ENCODE results near the gene STARD9. TPM values are rescaled to one million over a fixed set of nuclear protein-coding genes. Genes with fewer than 3 reads are reported as not detected.

STARD9 gene
- total RNA-seq, 1 donor from 2014 or later = 13.6 TPM

DNA sequence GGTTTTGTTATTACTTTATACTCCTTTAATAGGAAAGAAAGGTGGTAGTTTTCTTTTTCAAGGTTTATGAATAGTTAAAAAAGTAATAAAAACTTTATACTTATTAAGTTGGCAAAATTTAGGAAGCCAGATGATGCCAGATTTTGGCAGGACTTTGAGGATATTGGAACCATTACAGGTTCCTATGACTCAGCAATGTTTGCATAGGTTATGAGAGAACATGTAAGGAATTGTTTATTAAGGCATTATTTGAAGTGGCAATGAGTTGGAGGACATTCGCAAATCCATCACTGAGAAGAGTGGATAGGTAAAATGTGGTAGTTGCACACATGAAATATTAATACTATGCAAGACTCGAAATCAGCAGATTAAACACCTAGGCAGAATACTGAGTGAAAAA is 131.7 kb downstream of the STARD9 start:
- TF ChIP-seq, protein P1, sequence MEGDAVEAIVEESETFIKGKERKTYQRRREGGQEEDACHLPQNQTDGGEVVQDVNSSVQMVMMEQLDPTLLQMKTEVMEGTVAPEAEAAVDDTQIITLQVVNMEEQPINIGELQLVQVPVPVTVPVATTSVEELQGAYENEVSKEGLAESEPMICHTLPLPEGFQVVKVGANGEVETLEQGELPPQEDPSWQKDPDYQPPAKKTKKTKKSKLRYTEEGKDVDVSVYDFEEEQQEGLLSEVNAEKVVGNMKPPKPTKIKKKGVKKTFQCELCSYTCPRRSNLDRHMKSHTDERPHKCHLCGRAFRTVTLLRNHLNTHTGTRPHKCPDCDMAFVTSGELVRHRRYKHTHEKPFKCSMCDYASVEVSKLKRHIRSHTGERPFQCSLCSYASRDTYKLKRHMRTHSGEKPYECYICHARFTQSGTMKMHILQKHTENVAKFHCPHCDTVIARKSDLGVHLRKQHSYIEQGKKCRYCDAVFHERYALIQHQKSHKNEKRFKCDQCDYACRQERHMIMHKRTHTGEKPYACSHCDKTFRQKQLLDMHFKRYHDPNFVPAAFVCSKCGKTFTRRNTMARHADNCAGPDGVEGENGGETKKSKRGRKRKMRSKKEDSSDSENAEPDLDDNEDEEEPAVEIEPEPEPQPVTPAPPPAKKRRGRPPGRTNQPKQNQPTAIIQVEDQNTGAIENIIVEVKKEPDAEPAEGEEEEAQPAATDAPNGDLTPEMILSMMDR (IDR thresholded peaks at IDR 0.05) = no peak
- H3K27ac Mint-ChIP-seq (ENCODE audit: unreplicated experiment) = no peak overlapping the region
- no peak overlapping the region for H3K4me3 Mint-ChIP-seq (ENCODE audit: unreplicated experiment)
- no peak for DNase-seq (ENCODE audit: low spot score)
- peaks cover 6% of the 10 kb centered on the region for H3K4me1 Mint-ChIP-seq (ENCODE audit: low read depth)
- peaks cover 3% of the 10 kb centered on the region for H3K36me3 Mint-ChIP-seq (ENCODE audit: low read depth)
- no peaks in the 10 kb centered on the region for H3K9me3 Mint-ChIP-seq (ENCODE audit: low read depth)
- no peaks in the 10 kb centered on the region for H3K27me3 Mint-ChIP-seq (ENCODE audit: low read depth)

DNA sequence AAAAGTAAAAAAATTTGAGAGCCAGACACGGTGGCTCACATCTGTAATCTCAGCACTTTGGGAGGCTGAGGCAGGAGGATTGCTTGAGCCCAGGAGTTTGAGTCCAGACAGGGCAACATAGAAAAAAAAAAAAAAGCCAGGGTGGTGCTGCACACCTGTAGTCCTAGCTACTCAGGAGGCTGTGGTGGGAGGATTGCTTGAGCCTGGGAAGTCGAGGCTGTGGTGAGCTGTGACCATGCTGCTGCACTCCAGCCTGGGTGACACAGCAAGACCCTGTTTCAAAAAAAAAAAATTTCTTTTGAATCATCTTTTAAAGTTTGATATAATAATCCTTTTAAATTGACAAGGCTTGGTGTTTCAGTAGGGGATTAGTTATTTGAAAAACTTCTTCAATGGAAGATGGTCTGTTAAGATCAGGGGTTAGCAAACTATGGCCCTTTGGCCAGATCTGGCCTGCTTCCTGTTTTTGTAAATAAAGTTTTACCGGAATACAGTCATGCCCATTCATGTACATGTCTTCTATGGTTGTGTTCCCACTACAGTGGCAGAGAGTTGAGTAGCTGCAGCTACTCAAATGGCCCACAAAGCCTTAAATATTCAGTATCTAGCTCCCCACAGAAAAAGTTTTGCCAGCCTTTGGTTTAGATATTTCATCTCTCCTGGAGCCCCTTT is 132.6 kb downstream of the STARD9 start:
- no peak overlapping the region for H3K4me3 Mint-ChIP-seq (ENCODE audit: unreplicated experiment)
- TF ChIP-seq, protein P1 (IDR thresholded peaks at IDR 0.05) = no peak
- no peaks in the 10 kb centered on the region for H3K9me3 Mint-ChIP-seq (ENCODE audit: low read depth)
- DNase-seq (ENCODE audit: low spot score) = no peak
- H3K36me3 Mint-ChIP-seq (ENCODE audit: low read depth) = peaks cover 2% of the 10 kb centered on the region
- peaks cover 6% of the 10 kb centered on the region for H3K4me1 Mint-ChIP-seq (ENCODE audit: low read depth)
- no peak overlapping the region for H3K27ac Mint-ChIP-seq (ENCODE audit: unreplicated experiment)
- H3K27me3 Mint-ChIP-seq (ENCODE audit: low read depth) = no peaks in the 10 kb centered on the region

DNA sequence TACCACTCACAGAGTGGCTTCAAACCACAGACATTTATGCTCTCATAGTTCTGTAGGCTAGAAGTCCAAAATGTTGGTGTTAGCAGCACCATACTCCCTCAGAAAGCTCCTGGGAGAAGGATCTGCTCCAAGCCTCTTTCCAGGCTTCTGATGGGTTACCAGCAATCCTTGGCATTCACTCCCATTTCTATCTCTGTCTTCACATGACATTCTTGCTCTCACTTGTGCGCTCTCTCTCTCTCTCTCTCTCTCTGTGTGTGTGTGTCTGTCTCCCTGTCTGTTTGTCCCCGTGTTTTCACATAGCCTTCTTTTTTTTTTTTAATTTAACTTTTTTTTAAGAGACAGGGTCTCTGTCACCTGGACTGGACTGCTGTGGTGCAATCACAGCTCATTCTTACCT is 135.3 kb downstream of the STARD9 start:
- H3K27me3 Mint-ChIP-seq (ENCODE audit: low read depth) = no peaks in the 10 kb centered on the region
- TF ChIP-seq, protein P1 (IDR thresholded peaks at IDR 0.05) = no peak
- H3K9me3 Mint-ChIP-seq (ENCODE audit: low read depth) = no peaks in the 10 kb centered on the region
- peaks cover 6% of the 10 kb centered on the region for H3K4me1 Mint-ChIP-seq (ENCODE audit: low read depth)
- no peak overlapping the region for H3K27ac Mint-ChIP-seq (ENCODE audit: unreplicated experiment)
- H3K36me3 Mint-ChIP-seq (ENCODE audit: low read depth) = no peaks in the 10 kb centered on the region
- no peak for DNase-seq (ENCODE audit: low spot score)
- H3K4me3 Mint-ChIP-seq (ENCODE audit: unreplicated experiment) = no peak overlapping the region

DNA sequence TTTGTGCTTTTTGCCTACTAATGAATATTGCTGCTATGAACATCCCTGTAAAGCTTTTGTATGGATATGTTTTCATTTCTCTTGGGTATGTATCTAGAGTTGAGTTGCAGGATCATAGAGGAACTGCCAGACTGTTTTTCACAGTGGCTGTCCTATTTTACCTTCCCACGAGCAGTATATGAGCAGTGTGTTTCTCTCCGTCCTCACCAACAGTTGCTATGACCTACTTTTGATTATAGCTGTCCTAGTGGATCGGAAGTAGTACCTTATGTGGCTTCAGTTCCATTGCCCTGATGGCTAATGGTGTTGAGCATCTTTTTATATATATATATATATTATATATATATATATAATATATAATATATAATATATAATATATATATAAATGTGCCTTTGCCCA is 136.3 kb downstream of the STARD9 start:
- H3K9me3 Mint-ChIP-seq (ENCODE audit: low read depth) = no peaks in the 10 kb centered on the region
- no peak for DNase-seq (ENCODE audit: low spot score)
- no peak overlapping the region for H3K27ac Mint-ChIP-seq (ENCODE audit: unreplicated experiment)
- no peaks in the 10 kb centered on the region for H3K27me3 Mint-ChIP-seq (ENCODE audit: low read depth)
- no peak overlapping the region for H3K4me3 Mint-ChIP-seq (ENCODE audit: unreplicated experiment)
- TF ChIP-seq, protein P1 (IDR thresholded peaks at IDR 0.05) = no peak
- H3K36me3 Mint-ChIP-seq (ENCODE audit: low read depth) = no peaks in the 10 kb centered on the region
- peaks cover 9% of the 10 kb centered on the region for H3K4me1 Mint-ChIP-seq (ENCODE audit: low read depth)

DNA sequence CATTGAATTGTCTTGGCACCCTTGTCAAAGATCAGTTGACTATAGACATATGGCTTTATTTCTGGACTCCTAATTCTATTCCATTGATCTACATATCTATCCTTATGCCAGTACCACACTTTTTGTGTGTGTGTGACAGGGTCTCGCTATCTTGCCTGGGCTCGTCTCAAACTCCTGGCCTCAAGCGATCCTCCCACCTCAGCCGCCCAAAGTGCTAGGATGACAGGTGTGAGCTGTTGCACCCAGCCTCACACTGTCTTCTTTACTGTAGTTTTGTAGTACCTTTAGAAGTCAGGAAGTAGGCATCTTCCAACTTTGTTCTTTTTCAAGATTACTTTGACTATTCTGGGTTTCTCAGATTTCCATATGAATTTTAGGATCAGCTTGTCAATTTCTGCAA is 137.2 kb downstream of the STARD9 start:
- Mint-ChIP-seq H3K36me3 (ENCODE audit: low read depth) (no peaks in the 10 kb centered on the region), H3K9me3 (ENCODE audit: low read depth) (no peaks in the 10 kb centered on the region), H3K4me1 (ENCODE audit: low read depth) (peaks cover 3% of the 10 kb centered on the region), H3K27ac (ENCODE audit: unreplicated experiment) (no peak overlapping the region), H3K4me3 (ENCODE audit: unreplicated experiment) (no peak overlapping the region), H3K27me3 (ENCODE audit: low read depth) (no peaks in the 10 kb centered on the region)
- DNase-seq (ENCODE audit: low spot score) = no peak
- TF ChIP-seq, protein P1 (IDR thresholded peaks at IDR 0.05) = no peak

Measured in chondrocyte (in vitro differentiated cells).